H1 (cell line): Measurements from ENCODE around the gene PHACTR1. TPM values are rescaled to one million over a fixed set of nuclear protein-coding genes. Genes with fewer than 3 reads are reported as not detected.

Source experiments
- CTCF ChIA-PET: fragments of 300-600 bp; sonication (Branson Sonifier 250); formaldehyde crosslinking; loops from one replicate; lab custom pipeline; 2021; ENCODE audit not compliant: partially characterized antibody; lab: Charles Lee
- POLR2A ChIA-PET: fragments of 300-600 bp; sonication (Branson Sonifier 250); formaldehyde crosslinking; loops from one replicate; lab custom pipeline; 2021; ENCODE audit warnings: inconsistent platforms; ENCODE audit not compliant: partially characterized antibody; lab: Charles Lee
- DNase-seq, 2 experiments: peaks; one replicate each; pipeline versions ENCODE4 v3.0.0 to v3.0.0-alpha.2; 2010 to 2022; ENCODE audit warnings: low spot score in 2 of 2, low read depth in 1 of 2, mixed read lengths in 1 of 2
- FAIRE-seq: peaks from 2 replicates; lab custom pipeline; 2011; peaks lifted over from hg19 to GRCh38; lab: Jason Lieb, UNC
- H2AFZ ChIP-seq: 2 replicates; pipeline ENCODE4 v1.8.1; 2012; ENCODE audit warnings: low read length, inconsistent platforms
- H2AK5ac ChIP-seq: 2 replicates; pipeline ENCODE4 v1.6.1; 2013; ENCODE audit warnings: low read depth, low read length
- H2BK120ac ChIP-seq: replicated peaks from 2 replicates; pipeline ENCODE3; 2013; ENCODE audit warnings: low read depth, low read length, inconsistent platforms
- H2BK12ac ChIP-seq: 2 replicates; pipeline ENCODE4 v1.6.1; 2013; ENCODE audit warnings: low read depth, low read length
- H2BK15ac ChIP-seq: 2 replicates; pipeline ENCODE4 v1.6.1; 2013; ENCODE audit warnings: low read length
- H2BK20ac ChIP-seq: 2 replicates; pipeline ENCODE4 v1.6.1; 2013; ENCODE audit warnings: low read length
- H2BK5ac ChIP-seq: 2 replicates; pipeline ENCODE4 v1.6.1; 2013; ENCODE audit warnings: low read depth, low read length
- H3K14ac ChIP-seq: 2 replicates; pipeline ENCODE4 v1.6.1; 2013; ENCODE audit warnings: inconsistent platforms; ENCODE audit not compliant: insufficient read length
- H3K18ac ChIP-seq: 2 replicates; pipeline ENCODE4 v1.6.1; 2013; ENCODE audit warnings: low read length; ENCODE audit errors: extremely low read depth
- H3K23ac ChIP-seq: 2 replicates; pipeline ENCODE4 v1.6.1; 2013; ENCODE audit warnings: inconsistent platforms; ENCODE audit not compliant: insufficient read length
- H3K23me2 ChIP-seq: 2 replicates; pipeline ENCODE4 v1.6.1; 2013; ENCODE audit warnings: low read depth, low read length
- H3K27ac ChIP-seq: 2 replicates; pipeline ENCODE4 v1.6.1; 2011; ENCODE audit warnings: low read depth, low read length, inconsistent platforms
- H3K27me3 ChIP-seq, 4 experiments: replicated peaks in 1 of 4; 1 replicate in 1 of 4; 2 replicates in 3 of 4; pipeline versions ENCODE4 v1.6.1 to v1.8.1; 2011 to 2013; ENCODE audit warnings: low read length in 3 of 4, mild to moderate bottlenecking in 3 of 4, inconsistent platforms in 2 of 4, mixed read lengths in 2 of 4, moderate library complexity in 1 of 4; ENCODE audit not compliant: control insufficient read depth in 3 of 4, insufficient read depth in 3 of 4; ENCODE audit errors: extremely low read depth in 1 of 4
- H3K36me3 ChIP-seq, 4 experiments: 2 replicates each; pipeline versions ENCODE4 v1.6.1 to v1.8.1; 2011 to 2013; ENCODE audit warnings: mild to moderate bottlenecking in 4 of 4, low read length in 3 of 4, moderate library complexity in 2 of 4, control low read depth in 1 of 4, inconsistent platforms in 1 of 4; ENCODE audit not compliant: insufficient read depth in 4 of 4, control insufficient read depth in 2 of 4
- H3K4ac ChIP-seq: replicated peaks from 2 replicates; pipeline ENCODE3; 2013; ENCODE audit warnings: low read length, low read depth, mixed read lengths, inconsistent platforms; ENCODE audit not compliant: insufficient read length
- H3K4me1 ChIP-seq, 4 experiments: replicated peaks in 1 of 4; 1 replicate in 1 of 4; 2 replicates in 3 of 4; pipeline versions ENCODE4 v1.6.1 to v1.8.1; 2011 to 2013; ENCODE audit warnings: low read length in 3 of 4, inconsistent platforms in 2 of 4, mixed read lengths in 1 of 4; ENCODE audit not compliant: insufficient read depth in 4 of 4, control insufficient read depth in 3 of 4
- H3K4me2 ChIP-seq, 2 experiments: 2 replicates each; pipeline versions ENCODE4 v1.6.1 to v1.8.1; 2011 to 2013; ENCODE audit warnings: low read depth in 2 of 2, low read length in 2 of 2, control low read depth in 1 of 2, inconsistent platforms in 1 of 2, mild to moderate bottlenecking in 1 of 2; ENCODE audit not compliant: insufficient read depth in 1 of 2
- H3K4me3 ChIP-seq, 4 experiments: fragments of 200-600, 300-600 bp in 1 of 4; sonication (generic), shearing (Covaris generic), sonication (Bioruptor Twin) in 1 of 4; 2 replicates each; pipeline versions ENCODE4 v1.5.1 to v1.8.1; 2011 to 2016; ENCODE audit warnings: low read length in 4 of 4, low read depth in 3 of 4, control low read depth in 2 of 4, inconsistent platforms in 2 of 4, mild to moderate bottlenecking in 2 of 4, mixed read lengths in 1 of 4, moderate library complexity in 1 of 4; ENCODE audit not compliant: insufficient read depth in 2 of 4; ENCODE audit errors: extremely low read depth in 1 of 4
- H3K56ac ChIP-seq: replicated peaks from 2 replicates; pipeline ENCODE3; 2013; ENCODE audit warnings: low read depth, mild to moderate bottlenecking, mixed read lengths, low read length, inconsistent platforms; ENCODE audit not compliant: insufficient read length
- H3K79me1 ChIP-seq: 2 replicates; pipeline ENCODE4 v1.6.1; 2013; ENCODE audit warnings: low read depth, low read length, control low read depth
- H3K79me2 ChIP-seq, 2 experiments: 2 replicates each; pipeline versions ENCODE4 v1.6.1 to v1.8.1; 2012 to 2013; ENCODE audit warnings: low read length in 2 of 2, mild to moderate bottlenecking in 2 of 2, inconsistent platforms in 1 of 2; ENCODE audit not compliant: insufficient read depth in 2 of 2, control insufficient read depth in 1 of 2
- H3K9ac ChIP-seq, 4 experiments: replicated peaks in 1 of 4; 1 replicate in 1 of 4; 2 replicates in 3 of 4; pipeline versions ENCODE4 v1.6.1 to v1.8.1; 2011 to 2013; ENCODE audit warnings: low read depth in 3 of 4, low read length in 3 of 4, control low read depth in 2 of 4, mild to moderate bottlenecking in 2 of 4, moderate library complexity in 2 of 4, inconsistent platforms in 1 of 4; ENCODE audit errors: extremely low read depth in 1 of 4
- H3K9me3 ChIP-seq, 2 experiments: 2 replicates each; pipeline versions ENCODE4 v1.6.1 to v1.8.1; 2012 to 2013; ENCODE audit warnings: mild to moderate bottlenecking in 2 of 2, moderate library complexity in 2 of 2, control low read depth in 1 of 2, inconsistent platforms in 1 of 2, low read depth in 1 of 2, low read length in 1 of 2, mixed read lengths in 1 of 2; ENCODE audit not compliant: insufficient read depth in 2 of 2
- H4K20me1 ChIP-seq, 2 experiments: replicated peaks in 1 of 2; 2 replicates each; pipeline versions ENCODE3 to v1.8.1; 2011 to 2013; ENCODE audit warnings: inconsistent platforms in 2 of 2, low read length in 2 of 2, mild to moderate bottlenecking in 1 of 2; ENCODE audit not compliant: insufficient read depth in 2 of 2, control insufficient read depth in 1 of 2
- H4K5ac ChIP-seq: 2 replicates; pipeline ENCODE4 v1.6.1; 2013; ENCODE audit warnings: low read length, low read depth, mixed read lengths, inconsistent platforms; ENCODE audit not compliant: insufficient read length
- H4K8ac ChIP-seq: 2 replicates; pipeline ENCODE4 v1.8.0; 2013; ENCODE audit warnings: mild to moderate bottlenecking, moderate library complexity, low read length, inconsistent platforms; ENCODE audit not compliant: insufficient read depth; ENCODE audit errors: extremely low read depth
- H4K91ac ChIP-seq: replicated peaks from 2 replicates; pipeline ENCODE3; 2013; ENCODE audit warnings: low read length, mixed read lengths, inconsistent platforms; ENCODE audit not compliant: insufficient read length
- CHD2 ChIP-seq: IDR thresholded peaks from 2 replicates; pipeline ENCODE4 v1.6.1; 2012; ENCODE audit warnings: low read length, improper control_type of control experiment
- CREB1 ChIP-seq: IDR thresholded peaks from 2 replicates; pipeline ENCODE4 v1.6.1; 2012; ENCODE audit warnings: inconsistent platforms
- EP300 ChIP-seq, 2 experiments: IDR thresholded peaks; 1 replicate in 1 of 2; 2 replicates in 1 of 2; pipeline ENCODE4 v1.6.1; 2011 to 2012; ENCODE audit warnings: low read depth in 2 of 2, low read length in 2 of 2, mild to moderate bottlenecking in 2 of 2, borderline replicate concordance in 1 of 2, inconsistent platforms in 1 of 2, moderate library complexity in 1 of 2
- MAFK ChIP-seq: IDR thresholded peaks from 2 replicates; pipeline ENCODE4 v1.6.1; 2012; ENCODE audit warnings: low read depth, mild to moderate bottlenecking, improper control_type of control experiment, low read length
- NRF1 ChIP-seq: IDR thresholded peaks from 2 replicates; pipeline ENCODE4 v1.6.1; 2011; ENCODE audit warnings: mild to moderate bottlenecking, low read depth, low read length, improper control_type of control experiment
- PHF8 ChIP-seq: fragments of 200-600 bp; sonication (generic); conservative IDR thresholded peaks from 2 replicates; pipeline ENCODE4 v1.7.1; 2012; ENCODE audit warnings: low read depth, mild to moderate bottlenecking, inconsistent platforms, low read length, moderate library complexity
- POLR2AphosphoS5 ChIP-seq: IDR thresholded peaks from 2 replicates; pipeline ENCODE4 v1.6.1; 2011; ENCODE audit warnings: low read depth, low read length
- RAD21 ChIP-seq, 2 experiments: IDR thresholded peaks in 1 of 2; conservative IDR thresholded peaks in 1 of 2; 2 replicates each; pipeline ENCODE4 v1.6.1; 2011; ENCODE audit warnings: low read depth in 2 of 2, low read length in 2 of 2, improper control_type of control experiment in 1 of 2, inconsistent platforms in 1 of 2, mild to moderate bottlenecking in 1 of 2, moderate library complexity in 1 of 2
- RXRA ChIP-seq: IDR thresholded peaks from 2 replicates; pipeline ENCODE4 v1.6.1; 2011; ENCODE audit warnings: low read depth, mild to moderate bottlenecking, low read length, moderate library complexity; ENCODE audit not compliant: insufficient read depth
- SIRT6 ChIP-seq: IDR thresholded peaks from one replicate; pipeline ENCODE4 v1.7.1; 2012; ENCODE audit warnings: low read length, inconsistent platforms
- SIX5 ChIP-seq: IDR thresholded peaks from 2 replicates; pipeline ENCODE4 v1.6.1; 2011; ENCODE audit warnings: mild to moderate bottlenecking, low read depth, low read length
- SP2 ChIP-seq: IDR thresholded peaks from 2 replicates; pipeline ENCODE4 v1.6.1; 2012; ENCODE audit warnings: mild to moderate bottlenecking, low read length, inconsistent platforms
- TAF1 ChIP-seq: IDR thresholded peaks from 2 replicates; pipeline ENCODE4 v1.6.1; 2011; ENCODE audit warnings: mild to moderate bottlenecking, low read depth, low read length
- TCF12 ChIP-seq: IDR thresholded peaks from 2 replicates; pipeline ENCODE4 v1.6.1; 2011; ENCODE audit warnings: low read depth, mild to moderate bottlenecking, low read length
- WGBS, 2 experiments: shearing (Covaris generic) in 1 of 2; methylation state at CpG; one replicate each; pipeline versions ENCODE4 v1.1.6 to v1.1.7; 2013 to 2015; ENCODE audit warnings: low lambda C conversion rate in 2 of 2, mixed read lengths in 2 of 2, inconsistent platforms in 1 of 2, low coverage in 1 of 2, missing lambda C conversion rate in 1 of 2; ENCODE audit not compliant: insufficient replicate concordance in 2 of 2, insufficient coverage in 1 of 2, insufficient read length in 1 of 2; ENCODE audit errors: extremely low coverage in 1 of 2, missing lambda C conversion rate in 1 of 2; 5-methylcytosine and 5-hydroxymethylcytosine counted together
- polyA plus RNA-seq, 7 experiments: library from polyadenylated mRNA; depleted of rRNA in 3 of 7; stranded (reverse) in 5 of 7; unstranded in 2 of 7; fragments of >200 nt in 5 of 7; fragments of 200-250 nt in 2 of 7; gene quantifications; 1 replicate in 5 of 7; 2 replicates in 1 of 7; 4 replicates in 1 of 7; pipeline versions ENCODE4 v1.2.1 to v1.2.3, GENCODE V29; 2011 to 2013; ENCODE audit warnings: missing spikeins in 2 of 7, mixed read lengths in 2 of 7
- total RNA-seq: library from RNA; stranded (reverse); fragmentation: NEBNext Ultra II Directional; extraction: Animal tissue kit (Norgen Biotek cat#: 25700); gene quantifications from 2 replicates; pipeline ENCODE4 v1.2.1, GENCODE V29; 2021
- TF ChIP-seq, protein P1 (sequence below): IDR thresholded peaks from 2 replicates; pipeline ENCODE4 v1.6.1; 2012; ENCODE audit warnings: inconsistent platforms

PHACTR1 gene
- total and polyA plus RNA-seq, 2 of the 8 experiments (the other 6 are each of a cell fraction or from before 2014, with no cell fraction given), result 3.9 to 17.1 TPM

DNA sequence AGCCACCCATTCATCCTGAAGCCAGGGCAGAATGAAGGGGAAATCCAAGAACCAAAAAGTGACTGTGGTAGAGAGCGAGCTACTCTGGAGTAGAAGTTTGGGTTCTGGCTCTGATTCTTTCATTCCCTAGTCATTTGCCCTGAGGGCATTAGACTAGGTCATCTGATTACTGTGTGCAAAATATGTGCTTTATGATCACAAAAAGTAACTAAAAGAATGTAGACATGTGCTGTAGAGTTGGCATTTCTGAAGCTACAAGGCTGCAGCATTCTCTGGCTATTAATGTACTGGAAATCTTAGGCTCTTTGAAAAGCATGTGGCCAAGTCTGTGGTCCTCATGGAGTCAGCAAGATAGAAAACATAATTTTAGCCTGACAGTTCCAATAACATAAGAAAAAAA is 517.6 kb downstream of the PHACTR1 start:
- no peaks in the 10 kb centered on the region for H3K9me3 ChIP-seq
- H3K27ac ChIP-seq, result no peak overlapping the region
- no peak overlapping the region for H2BK120ac ChIP-seq
- H3K79me2 ChIP-seq, result no peaks in the 10 kb centered on the region
- peaks cover 0 to 4% (median 0%) of the 10 kb centered on the region in 4 experiments; a peak in 4 of 8 replicates for H3K36me3 ChIP-seq
- H2BK12ac ChIP-seq, result no peak overlapping the region
- no peak overlapping the region for H3K4me2 ChIP-seq
- no peak overlapping the region for H2BK15ac ChIP-seq
- H2BK20ac ChIP-seq, result no peak overlapping the region
- no peaks in the 10 kb centered on the region for H3K4me1 ChIP-seq
- POLR2A ChIA-PET, result no interaction called here
- no peaks in the 10 kb centered on the region for H4K20me1 ChIP-seq
- H3K79me1 ChIP-seq, result no peaks in the 10 kb centered on the region; the same call in 1 of the 2 replicates
- no peak overlapping the region for H4K8ac ChIP-seq
- no peak overlapping the region for H2AK5ac ChIP-seq
- DNase-seq (no peak), FAIRE-seq (no peak)
- no peak overlapping the region for H3K14ac ChIP-seq
- H4K91ac ChIP-seq, result no peak overlapping the region
- H3K23ac ChIP-seq, result no peak overlapping the region
- no peak overlapping the region for H3K4ac ChIP-seq
- no peak overlapping the region for H3K4me3 ChIP-seq
- no peaks in the 10 kb centered on the region for H3K23me2 ChIP-seq
- H3K9ac ChIP-seq, result no peak overlapping the region
- no peak overlapping the region for H2AFZ ChIP-seq
- CTCF ChIA-PET, result interaction anchor here (0.9 kb wide), 1 partner anchor 31 kb away, joined by 3 read pairs; no protein-coding TSS in a partner anchor
- no peak overlapping the region for H3K56ac ChIP-seq
- H2BK5ac ChIP-seq, result no peak overlapping the region
- H3K27me3 ChIP-seq, result no peaks in the 10 kb centered on the region
- 83% methylated on average over 1 of the region's 1 CpG; no CpG with 5 or more reads in 1 of the 2 experiments for WGBS, 2 experiments
- TF ChIP-seq RAD21 (IDR thresholded peaks at IDR 0.05 in 1 of 2, conservative IDR thresholded peaks at IDR 0.05 in 1 of 2; ENCODE audit: low read depth in 2 of 2, low read length in 2 of 2) (no peak), POLR2AphosphoS5 (no peak), TCF12 (no peak), SIRT6 (no peak), PHF8 (no peak), TAF1 (no peak), MAFK (no peak), CREB1 (no peak), SP2 (no peak), EP300 (IDR thresholded peaks at IDR 0.05; ENCODE audit: borderline replicate concordance in 1 of 2, low read depth in 2 of 2, low read length in 2 of 2) (no peak), NRF1 (no peak), RXRA (no peak), CHD2 (no peak), SIX5 (no peak)
- TF ChIP-seq, protein P1, sequence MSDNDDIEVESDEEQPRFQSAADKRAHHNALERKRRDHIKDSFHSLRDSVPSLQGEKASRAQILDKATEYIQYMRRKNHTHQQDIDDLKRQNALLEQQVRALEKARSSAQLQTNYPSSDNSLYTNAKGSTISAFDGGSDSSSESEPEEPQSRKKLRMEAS, result no peak
- no peak overlapping the region for H4K5ac ChIP-seq
- no peak overlapping the region for H3K18ac ChIP-seq
